ENCODE results near the gene SAP30BP. TPM values are rescaled to one million over a fixed set of nuclear protein-coding genes. Genes with fewer than 3 reads are reported as not detected.

The SAP30BP gene
- total RNA-seq, 1 experiment from 2014 or later: 149 TPM

DNA sequence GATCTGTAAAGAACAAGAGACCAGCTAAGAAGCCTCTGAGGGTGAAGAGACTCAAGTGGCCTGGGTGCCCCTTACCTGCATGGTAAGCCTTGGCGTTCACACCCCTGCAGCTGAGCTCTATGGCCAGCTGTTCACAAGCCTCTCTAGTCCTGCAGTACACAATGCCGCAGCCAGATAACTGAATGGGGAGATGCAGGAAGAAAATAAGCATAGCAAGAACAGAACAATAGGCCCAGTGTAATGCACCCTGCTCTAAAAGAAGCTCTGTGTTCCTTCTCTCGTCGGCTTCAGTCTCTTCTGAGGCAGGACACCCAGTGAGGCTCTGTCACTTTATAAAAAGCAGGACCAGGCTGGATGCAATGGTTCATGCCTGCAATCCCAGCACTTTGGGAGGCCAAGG is 5.6 kb upstream of the SAP30BP start:
- no peaks in the 10 kb centered on the region for H3K9me3 ChIP-seq (ENCODE audit: control insufficient read depth in 1 of 2, insufficient read depth in 1 of 2, low read depth in 1 of 2, low read length in 2 of 2)
- POLR2A ChIA-PET: no interaction called here
- BruUV-seq (replicated peaks): no TSS peak

More for the DNA sequence above, 5.6 kb upstream of the SAP30BP start:
- intact Hi-C loops (cut with micrococcal nuclease): no loop called here
- peaks cover 14% of the 10 kb centered on the region for H3K79me2 ChIP-seq (ENCODE audit: insufficient read depth, low read length)
- H3K27ac ChIP-seq (ENCODE audit: low read depth, low read length): no peak overlapping the region
- no peaks in the 10 kb centered on the region for H4K20me1 ChIP-seq (ENCODE audit: insufficient read depth)
- no peak overlapping the region for H3K4me3 ChIP-seq (replicated peaks in 1 of 2; ENCODE audit: low read depth in 1 of 2, low read length in 2 of 2)
- no peak overlapping the region for H3K9ac ChIP-seq (ENCODE audit: low read length)
- H3K36me3 ChIP-seq (ENCODE audit: control insufficient read depth in 1 of 2, insufficient read depth in 2 of 2, low read length in 2 of 2): peaks cover 19 to 35% of the 10 kb centered on the region in 2 experiments; a peak in 2 of 4 replicates
- H3K9me2 ChIP-seq (ENCODE audit: insufficient read depth): no peaks in the 10 kb centered on the region
- RAD21 ChIA-PET (ENCODE audit: low non-redundant PET in 1 of 2, low total read pairs in 2 of 2, uncharacterized antibody in 2 of 2, unreplicated experiment in 2 of 2): no interaction called here
- no peak for DNase-seq (ENCODE audit: low read depth, low spot score)
- CTCF ChIA-PET: interaction anchor here (1.6 to 1.9 kb wide), 2 partner anchors 10 to 28 kb away, joined by 4 to 7 read pairs; partner anchors contain the start of gene SMIM5
- no peak overlapping the region for H3K4me2 ChIP-seq (ENCODE audit: low read length)
- no peaks in the 10 kb centered on the region for H3K27me3 ChIP-seq (ENCODE audit: insufficient read depth, low read length)
- H2AFZ ChIP-seq (ENCODE audit: low read depth, low read length, poor library complexity, severe bottlenecking): no peak overlapping the region
- TF ChIP-seq CEBPB (IDR thresholded peaks at IDR 0.05; ENCODE audit: low read depth): no peak
- TF ChIP-seq YY1 (IDR thresholded peaks at IDR 0.05; ENCODE audit: extremely low read depth, insufficient replicate concordance, low read depth, low read length): no peak
- TF ChIP-seq, protein P1, sequence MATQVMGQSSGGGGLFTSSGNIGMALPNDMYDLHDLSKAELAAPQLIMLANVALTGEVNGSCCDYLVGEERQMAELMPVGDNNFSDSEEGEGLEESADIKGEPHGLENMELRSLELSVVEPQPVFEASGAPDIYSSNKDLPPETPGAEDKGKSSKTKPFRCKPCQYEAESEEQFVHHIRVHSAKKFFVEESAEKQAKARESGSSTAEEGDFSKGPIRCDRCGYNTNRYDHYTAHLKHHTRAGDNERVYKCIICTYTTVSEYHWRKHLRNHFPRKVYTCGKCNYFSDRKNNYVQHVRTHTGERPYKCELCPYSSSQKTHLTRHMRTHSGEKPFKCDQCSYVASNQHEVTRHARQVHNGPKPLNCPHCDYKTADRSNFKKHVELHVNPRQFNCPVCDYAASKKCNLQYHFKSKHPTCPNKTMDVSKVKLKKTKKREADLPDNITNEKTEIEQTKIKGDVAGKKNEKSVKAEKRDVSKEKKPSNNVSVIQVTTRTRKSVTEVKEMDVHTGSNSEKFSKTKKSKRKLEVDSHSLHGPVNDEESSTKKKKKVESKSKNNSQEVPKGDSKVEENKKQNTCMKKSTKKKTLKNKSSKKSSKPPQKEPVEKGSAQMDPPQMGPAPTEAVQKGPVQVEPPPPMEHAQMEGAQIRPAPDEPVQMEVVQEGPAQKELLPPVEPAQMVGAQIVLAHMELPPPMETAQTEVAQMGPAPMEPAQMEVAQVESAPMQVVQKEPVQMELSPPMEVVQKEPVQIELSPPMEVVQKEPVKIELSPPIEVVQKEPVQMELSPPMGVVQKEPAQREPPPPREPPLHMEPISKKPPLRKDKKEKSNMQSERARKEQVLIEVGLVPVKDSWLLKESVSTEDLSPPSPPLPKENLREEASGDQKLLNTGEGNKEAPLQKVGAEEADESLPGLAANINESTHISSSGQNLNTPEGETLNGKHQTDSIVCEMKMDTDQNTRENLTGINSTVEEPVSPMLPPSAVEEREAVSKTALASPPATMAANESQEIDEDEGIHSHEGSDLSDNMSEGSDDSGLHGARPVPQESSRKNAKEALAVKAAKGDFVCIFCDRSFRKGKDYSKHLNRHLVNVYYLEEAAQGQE (IDR thresholded peaks at IDR 0.05; ENCODE audit: low read depth): no peak
- no peak for TF ChIP-seq SRF (IDR thresholded peaks at IDR 0.05; ENCODE audit: low read depth)
- TF ChIP-seq EZH2phosphoT487 (IDR thresholded peaks at IDR 0.05; ENCODE audit: borderline replicate concordance): no peak
- TF ChIP-seq, protein P2, sequence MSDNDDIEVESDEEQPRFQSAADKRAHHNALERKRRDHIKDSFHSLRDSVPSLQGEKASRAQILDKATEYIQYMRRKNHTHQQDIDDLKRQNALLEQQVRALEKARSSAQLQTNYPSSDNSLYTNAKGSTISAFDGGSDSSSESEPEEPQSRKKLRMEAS (IDR thresholded peaks at IDR 0.05): no peak
- TF ChIP-seq, protein P3, sequence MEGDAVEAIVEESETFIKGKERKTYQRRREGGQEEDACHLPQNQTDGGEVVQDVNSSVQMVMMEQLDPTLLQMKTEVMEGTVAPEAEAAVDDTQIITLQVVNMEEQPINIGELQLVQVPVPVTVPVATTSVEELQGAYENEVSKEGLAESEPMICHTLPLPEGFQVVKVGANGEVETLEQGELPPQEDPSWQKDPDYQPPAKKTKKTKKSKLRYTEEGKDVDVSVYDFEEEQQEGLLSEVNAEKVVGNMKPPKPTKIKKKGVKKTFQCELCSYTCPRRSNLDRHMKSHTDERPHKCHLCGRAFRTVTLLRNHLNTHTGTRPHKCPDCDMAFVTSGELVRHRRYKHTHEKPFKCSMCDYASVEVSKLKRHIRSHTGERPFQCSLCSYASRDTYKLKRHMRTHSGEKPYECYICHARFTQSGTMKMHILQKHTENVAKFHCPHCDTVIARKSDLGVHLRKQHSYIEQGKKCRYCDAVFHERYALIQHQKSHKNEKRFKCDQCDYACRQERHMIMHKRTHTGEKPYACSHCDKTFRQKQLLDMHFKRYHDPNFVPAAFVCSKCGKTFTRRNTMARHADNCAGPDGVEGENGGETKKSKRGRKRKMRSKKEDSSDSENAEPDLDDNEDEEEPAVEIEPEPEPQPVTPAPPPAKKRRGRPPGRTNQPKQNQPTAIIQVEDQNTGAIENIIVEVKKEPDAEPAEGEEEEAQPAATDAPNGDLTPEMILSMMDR (IDR thresholded peaks at IDR 0.05 in 2 of 3, conservative IDR thresholded peaks at IDR 0.05 in 1 of 3; ENCODE audit: borderline replicate concordance in 1 of 3, insufficient read depth in 1 of 3, low read depth in 2 of 3, low read length in 2 of 3): no peak
- no peak for TF ChIP-seq CBX3 (IDR thresholded peaks at IDR 0.05; ENCODE audit: low read depth)
- TF ChIP-seq JUND (IDR thresholded peaks at IDR 0.05): no peak
- TF ChIP-seq TCF7L2 (IDR thresholded peaks at IDR 0.05; ENCODE audit: borderline replicate concordance, extremely low read depth, insufficient read depth, insufficient read length): no peak
- H3K4me1 ChIP-seq (ENCODE audit: control insufficient read depth in 1 of 2, insufficient read depth in 2 of 2, low read length in 2 of 2): peaks cover 6 to 9% of the 10 kb centered on the region in 2 experiments; a peak in 3 of 4 replicates
- ATAC-seq: no peak
